Endothelial cell of umbilical vein (primary cell): Measurements from ENCODE around the gene AP1B1.

ENCODE experiments used
- EZH2 ChIP-seq: IDR thresholded peaks from 2 replicates; pipeline ENCODE4 v1.6.1; 2012; ENCODE audit warnings: borderline replicate concordance, low read depth, mild to moderate bottlenecking, moderate library complexity, low read length, inconsistent platforms; ENCODE audit not compliant: severe bottlenecking
- JUN ChIP-seq: IDR thresholded peaks from 2 replicates; pipeline ENCODE4 v1.6.1; 2011; ENCODE audit warnings: borderline replicate concordance, low read depth; ENCODE audit not compliant: insufficient read length, insufficient read depth
- POLR2A ChIP-seq: IDR thresholded peaks from 2 replicates; pipeline ENCODE4 v1.6.1; 2012; ENCODE audit warnings: low read depth, mild to moderate bottlenecking, control low read depth, low read length
- POLR2AphosphoS5 ChIP-seq: IDR thresholded peaks from 2 replicates; pipeline ENCODE4 v1.6.1; 2012; ENCODE audit warnings: low read depth, mild to moderate bottlenecking, control low read depth, low read length, moderate library complexity; ENCODE audit not compliant: insufficient read depth
- TF ChIP-seq, protein P1 (sequence below), 2 donors: IDR thresholded peaks; 1 replicate in 1 of 2; 2 replicates in 1 of 2; pipeline ENCODE4 v1.5.1; 2011; ENCODE audit warnings: low read length in 2 of 2, mild to moderate bottlenecking in 2 of 2, moderate library complexity in 2 of 2, control low read depth in 1 of 2, inconsistent platforms in 1 of 2, low read depth in 1 of 2; ENCODE audit not compliant: insufficient read depth in 1 of 2; ENCODE audit errors: extremely low read depth in 1 of 2

DNA sequence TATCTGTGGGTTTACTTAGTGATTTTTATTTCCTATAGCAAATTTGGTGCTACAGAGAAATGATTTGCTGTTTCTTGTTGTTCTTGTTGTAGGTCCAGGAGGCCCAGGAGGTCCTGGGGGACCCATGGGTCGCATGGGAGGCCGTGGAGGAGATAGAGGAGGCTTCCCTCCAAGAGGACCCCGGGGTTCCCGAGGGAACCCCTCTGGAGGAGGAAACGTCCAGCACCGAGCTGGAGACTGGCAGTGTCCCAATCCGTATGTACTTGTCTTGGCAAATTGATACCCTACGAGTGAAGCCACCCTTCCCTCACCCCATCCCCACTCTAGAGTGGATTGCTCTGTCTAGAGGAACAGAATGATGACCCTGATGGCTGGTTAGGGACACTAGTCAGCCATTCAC lies 89.7 kb downstream of the AP1B1 start:
- TF ChIP-seq, protein P1, sequence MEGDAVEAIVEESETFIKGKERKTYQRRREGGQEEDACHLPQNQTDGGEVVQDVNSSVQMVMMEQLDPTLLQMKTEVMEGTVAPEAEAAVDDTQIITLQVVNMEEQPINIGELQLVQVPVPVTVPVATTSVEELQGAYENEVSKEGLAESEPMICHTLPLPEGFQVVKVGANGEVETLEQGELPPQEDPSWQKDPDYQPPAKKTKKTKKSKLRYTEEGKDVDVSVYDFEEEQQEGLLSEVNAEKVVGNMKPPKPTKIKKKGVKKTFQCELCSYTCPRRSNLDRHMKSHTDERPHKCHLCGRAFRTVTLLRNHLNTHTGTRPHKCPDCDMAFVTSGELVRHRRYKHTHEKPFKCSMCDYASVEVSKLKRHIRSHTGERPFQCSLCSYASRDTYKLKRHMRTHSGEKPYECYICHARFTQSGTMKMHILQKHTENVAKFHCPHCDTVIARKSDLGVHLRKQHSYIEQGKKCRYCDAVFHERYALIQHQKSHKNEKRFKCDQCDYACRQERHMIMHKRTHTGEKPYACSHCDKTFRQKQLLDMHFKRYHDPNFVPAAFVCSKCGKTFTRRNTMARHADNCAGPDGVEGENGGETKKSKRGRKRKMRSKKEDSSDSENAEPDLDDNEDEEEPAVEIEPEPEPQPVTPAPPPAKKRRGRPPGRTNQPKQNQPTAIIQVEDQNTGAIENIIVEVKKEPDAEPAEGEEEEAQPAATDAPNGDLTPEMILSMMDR (IDR thresholded peaks at IDR 0.05; ENCODE audit: extremely low read depth in 1 of 2, insufficient read depth in 1 of 2, low read depth in 1 of 2, low read length in 2 of 2) = no peak
- TF ChIP-seq POLR2A (no peak), EZH2 (no peak), POLR2AphosphoS5 (no peak), JUN (no peak)
